K562 (cell line): Measurements from ENCODE around the gene SGSH. TPM values are rescaled to one million over a fixed set of nuclear protein-coding genes. Genes with fewer than 3 reads are reported as not detected.

ENCODE experiments used
- ATF2 ChIP-seq: sonication (generic); formaldehyde crosslinking; IDR thresholded peaks from 2 replicates; pipeline ENCODE4 v1.8.1; 2022; ENCODE audit warnings: missing genetic modification reagents
- BRD9 ChIP-seq: fragments of 450-650 bp; IDR thresholded peaks from 2 replicates; pipeline ENCODE4 v1.6.1; 2018; ENCODE audit warnings: low read depth; ENCODE audit not compliant: partially characterized antibody
- CC2D1A ChIP-seq: fragments of 450-650 bp; IDR thresholded peaks from 2 replicates; pipeline ENCODE4 v1.6.1; 2017; ENCODE audit warnings: mild to moderate bottlenecking
- CCNT2 ChIP-seq: IDR thresholded peaks from 2 replicates; pipeline ENCODE4 v1.6.1; 2011; ENCODE audit warnings: borderline replicate concordance, low read depth, mild to moderate bottlenecking, moderate library complexity, mixed read lengths, low read length; ENCODE audit not compliant: insufficient read length; ENCODE audit errors: extremely low read depth
- E4F1 ChIP-seq: fragments of 250-450 bp; sonication (Bioruptor Pico); IDR thresholded peaks from 2 replicates; pipeline ENCODE4 v1.5.0; 2021; ENCODE audit warnings: mild to moderate bottlenecking, borderline replicate concordance
- ELF2 ChIP-seq: fragments of 250-450 bp; sonication (Bioruptor Pico); IDR thresholded peaks from 2 replicates; pipeline ENCODE4 v1.5.0; 2021; ENCODE audit warnings: mild to moderate bottlenecking
- EP400 ChIP-seq: fragments of 450-650 bp; IDR thresholded peaks from 2 replicates; pipeline ENCODE4 v1.6.1; 2017; ENCODE audit warnings: antibody characterized with exemption, mild to moderate bottlenecking, moderate library complexity
- EWSR1 ChIP-seq: fragments of 450-650 bp; IDR thresholded peaks from 2 replicates; pipeline ENCODE4 v1.6.1; 2018; ENCODE audit warnings: borderline replicate concordance, mild to moderate bottlenecking, low read depth, moderate library complexity; ENCODE audit not compliant: partially characterized antibody
- FOSL1 ChIP-seq: fragments of 200-800 bp; sonication (Bioruptor generic); conservative IDR thresholded peaks from 2 replicates; pipeline ENCODE4 v1.6.1; 2016; ENCODE audit warnings: missing genetic modification characterization, missing compliant biosample characterization
- GABPB1 ChIP-seq: sonication (generic); formaldehyde crosslinking; IDR thresholded peaks from 2 replicates; pipeline ENCODE4 v1.8.0; 2022; ENCODE audit warnings: mild to moderate bottlenecking, missing genetic modification reagents
- GATAD2A ChIP-seq: fragments of 450-650 bp; IDR thresholded peaks from 2 replicates; pipeline ENCODE4 v1.6.1; 2017
- HDAC2 ChIP-seq: fragments of 450-650 bp; IDR thresholded peaks from 2 replicates; pipeline ENCODE4 v1.6.1; 2016; ENCODE audit warnings: mild to moderate bottlenecking
- HMG20B ChIP-seq: fragments of 250-450 bp; sonication (Bioruptor Pico); IDR thresholded peaks from 2 replicates; pipeline ENCODE4 v1.5.0; 2021; ENCODE audit warnings: mild to moderate bottlenecking
- NCOA1 ChIP-seq: fragments of 450-650 bp; IDR thresholded peaks from 2 replicates; pipeline ENCODE4 v1.6.1; 2016; ENCODE audit warnings: low read depth
- NCOA2 ChIP-seq, 2 experiments: fragments of 450-650 bp; IDR thresholded peaks; 2 replicates each; pipeline ENCODE4 v1.6.1; 2018; ENCODE audit warnings: mild to moderate bottlenecking in 2 of 2, moderate library complexity in 1 of 2; ENCODE audit not compliant: partially characterized antibody in 2 of 2
- SMAD2 ChIP-seq: fragments of 150-350 bp; IDR thresholded peaks from 2 replicates; pipeline ENCODE4 v1.6.1; 2014; ENCODE audit warnings: low read depth, mild to moderate bottlenecking, low read length
- SMARCA5 ChIP-seq: fragments of 450-650 bp; IDR thresholded peaks from 2 replicates; pipeline ENCODE4 v1.6.1; 2016
- SNRNP70 ChIP-seq: fragments of 200-400 bp; formaldehyde crosslinking; optimal IDR thresholded peaks from 2 replicates; pipeline ENCODE3; 2017; ENCODE audit warnings: low read depth, low read length
- TARDBP ChIP-seq: fragments of 450-650 bp; IDR thresholded peaks from 2 replicates; pipeline ENCODE4 v1.6.1; 2016
- TEAD1 ChIP-seq, 2 experiments: fragments of 450-650 bp in 1 of 2; sonication (generic) in 1 of 2; formaldehyde crosslinking; IDR thresholded peaks; 2 replicates each; pipeline versions ENCODE4 v1.4.0 to v1.8.0; 2020 to 2022; ENCODE audit warnings: mild to moderate bottlenecking in 2 of 2, missing genetic modification reagents in 1 of 2
- TFAM ChIP-seq: fragments of 250-450 bp; sonication (Bioruptor Pico); conservative IDR thresholded peaks from 2 replicates; pipeline ENCODE4 v1.5.0; 2021; ENCODE audit warnings: mild to moderate bottlenecking, moderate library complexity
- ZFPM2 ChIP-seq: fragments of 250-450 bp; sonication (Bioruptor Pico); IDR thresholded peaks from 2 replicates; pipeline ENCODE4 v1.5.1; 2022; ENCODE audit warnings: mild to moderate bottlenecking
- ZNF232 ChIP-seq: sonication (generic); formaldehyde crosslinking; IDR thresholded peaks from 2 replicates; pipeline ENCODE4 v1.8.0; 2022; ENCODE audit warnings: mild to moderate bottlenecking, missing genetic modification reagents
- ZNF75A ChIP-seq: fragments of 450-650 bp; formaldehyde crosslinking; IDR thresholded peaks from 2 replicates; pipeline ENCODE4 v1.4.0; 2020; ENCODE audit warnings: mild to moderate bottlenecking
- polyA plus RNA-seq, 8 experiments: library from polyadenylated mRNA; depleted of rRNA in 4 of 8; stranded (reverse) in 5 of 8; unstranded in 3 of 8; fragments of >200 nt; fragmentation: Nextera tagmentation in 2 of 8; fragmentation: Illumina TruSeq in 1 of 8; extraction: Ambion mirVana in 2 of 8; extraction: Trizol in 1 of 8; gene quantifications; 2 replicates each; pipeline versions ENCODE4 v1.2.1 to v1.2.3, GENCODE V29; 2011 to 2014; ENCODE audit warnings: inconsistent platforms in 1 of 8, missing spikeins in 1 of 8
- total RNA-seq, 7 experiments: library from RNA; depleted of rRNA in 6 of 7; stranded (reverse); fragments of >200 nt in 6 of 7; fragmentation: Illumina TruSeq in 2 of 7; extraction: Trizol in 2 of 7; gene quantifications; 2 replicates each; pipeline versions ENCODE4 v1.2.1 to v1.2.3, GENCODE V29; 2011 to 2021; ENCODE audit warnings: low replicate concordance in 1 of 7
- TF ChIP-seq, protein P1 (sequence below): fragments of 250-450 bp; sonication (Bioruptor Pico); IDR thresholded peaks from 2 replicates; pipeline ENCODE4 v1.4.0; 2020; ENCODE audit warnings: mild to moderate bottlenecking, moderate library complexity
- TF ChIP-seq, protein P2 (sequence below): sonication (generic); formaldehyde crosslinking; IDR thresholded peaks from 2 replicates; pipeline ENCODE4 v1.9.0; 2022; ENCODE audit warnings: mild to moderate bottlenecking, missing genetic modification reagents
- TF ChIP-seq, protein P3 (sequence below): fragments of 250-450 bp; sonication (Bioruptor Pico); IDR thresholded peaks from 2 replicates; pipeline ENCODE4 v1.8.0; 2021; ENCODE audit warnings: moderate library complexity, mild to moderate bottlenecking, inconsistent platforms

SGSH gene
- total and polyA plus RNA-seq, 9 of the 15 experiments (the other 6 are each of a cell fraction or from before 2014, with no cell fraction given): 0.25 to 15.7 (median 4.9) TPM

DNA sequence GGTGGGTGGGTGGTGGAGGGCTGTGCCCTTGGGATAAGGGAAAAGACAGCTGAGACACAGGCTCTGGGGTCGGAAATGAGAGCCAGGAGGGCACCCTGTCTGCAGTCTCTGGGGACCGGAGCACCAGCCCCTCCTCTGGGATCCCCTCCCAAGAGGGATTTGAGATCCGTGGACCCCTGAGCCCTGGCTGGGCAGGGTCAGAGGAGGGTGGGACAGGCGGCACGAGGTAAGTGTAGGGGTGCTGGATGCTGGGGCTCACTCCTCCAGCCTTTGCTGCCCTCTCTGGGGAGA, 425 bp downstream of the SGSH start (continued):
- TF ChIP-seq, protein P1, sequence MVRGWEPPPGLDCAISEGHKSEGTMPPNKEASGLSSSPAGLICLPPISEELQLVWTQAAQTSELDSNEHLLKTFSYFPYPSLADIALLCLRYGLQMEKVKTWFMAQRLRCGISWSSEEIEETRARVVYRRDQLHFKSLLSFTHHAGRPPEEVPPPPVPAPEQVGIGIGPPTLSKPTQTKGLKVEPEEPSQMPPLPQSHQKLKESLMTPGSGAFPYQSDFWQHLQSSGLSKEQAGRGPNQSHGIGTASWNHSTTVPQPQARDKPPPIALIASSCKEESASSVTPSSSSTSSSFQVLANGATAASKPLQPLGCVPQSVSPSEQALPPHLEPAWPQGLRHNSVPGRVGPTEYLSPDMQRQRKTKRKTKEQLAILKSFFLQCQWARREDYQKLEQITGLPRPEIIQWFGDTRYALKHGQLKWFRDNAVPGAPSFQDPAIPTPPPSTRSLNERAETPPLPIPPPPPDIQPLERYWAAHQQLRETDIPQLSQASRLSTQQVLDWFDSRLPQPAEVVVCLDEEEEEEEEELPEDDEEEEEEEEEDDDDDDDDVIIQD (CRISPR knock-in tag): no peak
- TF ChIP-seq EWSR1 (no peak), ATF2 (no peak), ZNF232 (no peak), TFAM (no peak), BRD9 (no peak), GABPB1 (0 out of 2 replicates have a peak, but pooled peaks have one; percentile 45), EP400 (peak; percentile 34; the same call in 1 of the 2 replicates), TARDBP (no peak), HDAC2 (0 out of 2 replicates have a peak, but pooled peaks have one; percentile 5), E4F1 (no peak), HMG20B (CRISPR knock-in tag) (no peak), FOSL1 (no peak; the same call in 1 of the 2 replicates), ELF2 (no peak), GATAD2A (no peak), SMARCA5 (no peak), SNRNP70 (no peak), CCNT2 (no peak), SMAD2 (no peak), NCOA2 (IDR thresholded peaks at IDR 0.05; ENCODE audit: partially characterized antibody in 2 of 2) (no peak), NCOA1 (no peak), CC2D1A (no peak), TEAD1 (CRISPR knock-in tag; IDR thresholded peaks at IDR 0.05) (no peak), ZFPM2 (CRISPR knock-in tag) (no peak), ZNF75A (CRISPR knock-in tag) (no peak)
- TF ChIP-seq, protein P2, sequence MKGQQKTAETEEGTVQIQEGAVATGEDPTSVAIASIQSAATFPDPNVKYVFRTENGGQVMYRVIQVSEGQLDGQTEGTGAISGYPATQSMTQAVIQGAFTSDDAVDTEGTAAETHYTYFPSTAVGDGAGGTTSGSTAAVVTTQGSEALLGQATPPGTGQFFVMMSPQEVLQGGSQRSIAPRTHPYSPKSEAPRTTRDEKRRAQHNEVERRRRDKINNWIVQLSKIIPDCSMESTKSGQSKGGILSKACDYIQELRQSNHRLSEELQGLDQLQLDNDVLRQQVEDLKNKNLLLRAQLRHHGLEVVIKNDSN (CRISPR knock-in tag): no peak
- TF ChIP-seq, protein P3, sequence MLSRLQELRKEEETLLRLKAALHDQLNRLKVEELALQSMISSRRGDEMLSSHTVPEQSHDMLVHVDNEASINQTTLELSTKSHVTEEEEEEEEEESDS (CRISPR knock-in tag): no peak
